Neural crest cell (in vitro differentiated cells): ENCODE measurements around the gene ASPG. TPM values are rescaled to one million over a fixed set of nuclear protein-coding genes. Genes with fewer than 3 reads are reported as not detected.

ENCODE experiments used
- DNase-seq: peaks from one replicate; pipeline ENCODE4 v3.0.0; 2021; ENCODE audit warnings: low read depth, mixed read lengths, low spot score
- H3K27ac Mint-ChIP-seq: one replicate; pipeline ENCODE4 v1.8.0; 2021; ENCODE audit warnings: mild to moderate bottlenecking, mixed read lengths; ENCODE audit not compliant: unreplicated experiment
- H3K27me3 Mint-ChIP-seq: 2 replicates; pipeline ENCODE4 v1.8.0; 2021; ENCODE audit warnings: low read depth, mild to moderate bottlenecking, mixed read lengths
- H3K36me3 Mint-ChIP-seq: 2 replicates; pipeline ENCODE4 v1.8.0; 2021; ENCODE audit warnings: low read depth, mild to moderate bottlenecking, mixed read lengths
- H3K4me1 Mint-ChIP-seq: 2 replicates; pipeline ENCODE4 v1.8.0; 2021; ENCODE audit warnings: mixed read lengths
- H3K4me3 Mint-ChIP-seq: one replicate; pipeline ENCODE4 v1.8.0; 2021; ENCODE audit warnings: mild to moderate bottlenecking, mixed read lengths
- H3K9me3 Mint-ChIP-seq: 2 replicates; pipeline ENCODE4 v1.8.0; 2021; ENCODE audit warnings: mixed read lengths
- total RNA-seq: library from RNA; stranded (reverse); gene quantifications from 2 replicates; pipeline ENCODE4 v1.2.1, GENCODE V29; 2021
- TF ChIP-seq, protein P1 (sequence below): fragments of 200-600 bp; sonication (generic); conservative IDR thresholded peaks from 2 replicates; pipeline ENCODE4 v1.5.0; 2021; ENCODE audit warnings: antibody characterized with exemption, mild to moderate bottlenecking

The ASPG gene
- total RNA-seq, 1 donor from 2014 or later, result not detected

DNA sequence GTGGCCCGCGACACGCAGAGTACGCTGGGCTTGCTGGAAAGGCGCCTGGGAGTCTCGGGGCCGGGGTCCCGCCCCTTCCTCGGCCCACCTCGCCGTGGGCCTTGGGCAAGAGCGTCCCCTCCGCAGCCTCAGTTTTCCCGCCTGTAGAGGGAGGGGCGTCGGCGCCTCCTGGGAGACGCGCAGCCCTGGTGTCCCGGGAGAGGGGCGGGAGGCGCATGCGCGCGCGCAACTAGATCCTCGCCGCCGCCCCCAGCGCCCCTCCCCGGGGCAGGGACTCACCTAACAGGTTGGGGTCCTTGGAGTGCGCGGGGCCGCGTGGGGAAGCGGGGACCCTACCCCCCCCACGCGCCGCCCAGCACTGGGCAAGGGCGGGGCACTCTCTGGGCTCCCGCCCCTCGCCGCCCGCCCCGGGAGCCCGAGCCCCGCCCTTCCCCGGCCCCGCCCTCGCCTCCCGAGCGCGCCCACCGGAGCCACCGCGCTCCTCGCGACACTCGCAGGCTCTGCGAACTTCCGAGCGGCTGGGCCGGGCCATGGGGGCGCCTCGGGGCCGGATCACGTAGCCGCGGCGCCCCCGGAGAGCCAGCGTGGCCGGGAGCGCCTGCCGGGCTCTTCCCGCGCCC lies 52.7 kb downstream of the ASPG start, which contains the start of gene KIF26A:
KIF26A (plus strand) TSS at position 490 of the 620 bp plus-strand sequence. CDS start 136 bp downstream, outside the sequence.
- peaks cover 16% of the 10 kb centered on the region for H3K4me1 Mint-ChIP-seq
- H3K27me3 Mint-ChIP-seq, result peaks cover 51% of the 10 kb centered on the region
- peak within 1 kb of the TSS; percentile 85 for H3K4me3 Mint-ChIP-seq
- H3K36me3 Mint-ChIP-seq, result no peaks in the 10 kb centered on the region
- TF ChIP-seq, protein P1, sequence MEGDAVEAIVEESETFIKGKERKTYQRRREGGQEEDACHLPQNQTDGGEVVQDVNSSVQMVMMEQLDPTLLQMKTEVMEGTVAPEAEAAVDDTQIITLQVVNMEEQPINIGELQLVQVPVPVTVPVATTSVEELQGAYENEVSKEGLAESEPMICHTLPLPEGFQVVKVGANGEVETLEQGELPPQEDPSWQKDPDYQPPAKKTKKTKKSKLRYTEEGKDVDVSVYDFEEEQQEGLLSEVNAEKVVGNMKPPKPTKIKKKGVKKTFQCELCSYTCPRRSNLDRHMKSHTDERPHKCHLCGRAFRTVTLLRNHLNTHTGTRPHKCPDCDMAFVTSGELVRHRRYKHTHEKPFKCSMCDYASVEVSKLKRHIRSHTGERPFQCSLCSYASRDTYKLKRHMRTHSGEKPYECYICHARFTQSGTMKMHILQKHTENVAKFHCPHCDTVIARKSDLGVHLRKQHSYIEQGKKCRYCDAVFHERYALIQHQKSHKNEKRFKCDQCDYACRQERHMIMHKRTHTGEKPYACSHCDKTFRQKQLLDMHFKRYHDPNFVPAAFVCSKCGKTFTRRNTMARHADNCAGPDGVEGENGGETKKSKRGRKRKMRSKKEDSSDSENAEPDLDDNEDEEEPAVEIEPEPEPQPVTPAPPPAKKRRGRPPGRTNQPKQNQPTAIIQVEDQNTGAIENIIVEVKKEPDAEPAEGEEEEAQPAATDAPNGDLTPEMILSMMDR, result no peak
- no peaks in the 10 kb centered on the region for H3K9me3 Mint-ChIP-seq
- DNase-seq, result peak; percentile 55
- H3K27ac Mint-ChIP-seq, result no peak within 1 kb of the TSS

DNA sequence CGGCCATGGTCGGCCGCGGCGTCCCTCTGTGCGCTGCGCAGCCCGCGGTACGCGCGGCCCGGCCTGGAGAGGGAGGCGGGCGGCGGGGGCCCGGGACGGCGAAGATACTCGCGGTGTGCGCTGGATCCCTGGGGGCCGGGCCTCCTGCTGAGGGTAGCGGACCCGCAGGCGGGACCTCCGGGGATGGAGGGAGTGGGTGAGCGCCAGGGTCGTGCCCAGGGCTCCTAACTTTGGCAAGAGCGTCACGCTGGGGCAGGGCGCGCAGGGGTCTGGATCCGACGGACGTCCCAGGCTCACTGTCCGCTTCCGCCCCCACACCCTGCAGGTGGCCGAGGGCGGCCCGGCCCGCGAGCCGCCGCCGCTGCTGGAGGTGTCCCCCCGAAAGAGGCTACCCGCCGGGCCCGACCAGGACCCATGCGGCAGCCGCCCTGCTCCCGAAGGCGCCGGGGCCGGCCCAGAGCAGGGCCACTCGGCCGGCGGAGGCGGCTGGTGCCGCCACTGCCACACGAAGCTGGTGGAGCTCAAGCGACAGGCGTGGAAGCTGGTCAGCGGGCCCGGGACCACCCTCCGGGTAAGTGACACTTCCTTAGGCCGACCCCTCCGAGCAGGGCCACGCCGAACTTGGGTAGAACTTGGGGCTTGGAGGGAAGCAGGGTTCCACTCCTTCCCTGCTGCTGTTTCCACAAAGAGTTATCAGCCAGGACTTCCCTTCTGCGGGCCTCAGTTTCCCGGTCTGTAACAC lies 53.4 kb downstream of the ASPG start:
- Mint-ChIP-seq H3K36me3 (no peaks in the 10 kb centered on the region), H3K4me3 (peak overlapping the region; percentile 85), H3K27me3 (peaks cover 44% of the 10 kb centered on the region), H3K4me1 (peaks cover 16% of the 10 kb centered on the region), H3K9me3 (no peaks in the 10 kb centered on the region), H3K27ac (no peak overlapping the region)
- TF ChIP-seq, protein P1, result no peak
- DNase-seq, result no peak

DNA sequence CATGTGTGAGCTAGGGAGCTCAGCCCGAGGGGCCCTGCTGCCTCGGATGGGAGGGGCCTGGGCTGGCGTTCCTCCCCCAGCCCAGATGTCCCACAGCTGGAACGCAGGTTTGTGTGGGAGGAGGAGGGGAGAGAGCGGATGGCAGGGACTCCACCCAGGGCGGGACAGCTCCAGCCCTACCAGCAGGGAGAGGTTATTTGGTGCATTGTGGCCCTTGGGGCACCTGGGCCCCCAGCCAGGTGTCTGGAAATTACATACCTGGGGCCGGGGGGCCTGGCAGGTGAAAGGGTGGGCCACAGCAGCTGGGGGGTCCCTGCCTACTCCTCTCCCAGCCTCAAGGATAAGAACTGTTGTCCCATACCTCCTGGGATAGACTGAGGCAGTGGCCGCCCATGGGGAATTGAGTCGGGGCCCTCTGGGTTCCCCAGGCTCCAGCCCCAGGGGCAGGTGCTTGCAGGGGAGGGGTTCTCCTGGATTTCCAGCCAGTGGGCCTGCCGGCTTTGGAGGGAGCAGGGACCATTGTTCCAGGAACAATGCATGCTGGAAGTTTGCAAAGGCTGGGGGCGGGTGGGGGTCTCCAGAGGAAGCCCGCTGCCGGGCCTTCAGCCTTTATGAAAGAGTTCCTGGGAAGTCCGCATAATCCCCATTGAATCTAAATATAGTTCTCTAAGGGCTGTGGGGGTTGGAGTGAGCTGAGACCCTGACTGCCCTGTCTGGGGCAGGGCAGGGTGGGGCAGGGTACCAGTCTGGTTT lies 54.1 kb downstream of the ASPG start:
- Mint-ChIP-seq H3K4me3 (peak overlapping the region; percentile 85), H3K9me3 (no peaks in the 10 kb centered on the region), H3K27me3 (peaks cover 37% of the 10 kb centered on the region), H3K27ac (no peak overlapping the region), H3K4me1 (peaks cover 16% of the 10 kb centered on the region), H3K36me3 (no peaks in the 10 kb centered on the region)
- no peak for DNase-seq
- TF ChIP-seq, protein P1, result no peak

DNA sequence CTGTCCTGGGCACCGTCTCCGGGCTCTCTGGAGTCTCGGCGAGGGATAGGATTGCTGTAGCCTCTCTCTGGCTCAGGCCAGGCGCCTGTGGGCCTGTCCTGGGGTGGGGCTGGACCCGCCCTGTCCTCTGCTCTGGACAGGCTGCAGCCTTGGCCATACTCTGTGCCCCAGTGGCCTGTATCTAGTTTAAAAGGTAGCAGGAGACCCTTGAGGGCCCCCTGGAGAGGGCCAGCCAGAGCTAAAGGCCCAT lies 54.6 kb downstream of the ASPG start:
- Mint-ChIP-seq H3K27me3 (peaks cover 32% of the 10 kb centered on the region), H3K9me3 (no peaks in the 10 kb centered on the region), H3K27ac (no peak overlapping the region), H3K36me3 (no peaks in the 10 kb centered on the region), H3K4me3 (peak overlapping the region; percentile 85), H3K4me1 (peaks cover 13% of the 10 kb centered on the region)
- no peak for DNase-seq
- TF ChIP-seq, protein P1, result no peak

DNA sequence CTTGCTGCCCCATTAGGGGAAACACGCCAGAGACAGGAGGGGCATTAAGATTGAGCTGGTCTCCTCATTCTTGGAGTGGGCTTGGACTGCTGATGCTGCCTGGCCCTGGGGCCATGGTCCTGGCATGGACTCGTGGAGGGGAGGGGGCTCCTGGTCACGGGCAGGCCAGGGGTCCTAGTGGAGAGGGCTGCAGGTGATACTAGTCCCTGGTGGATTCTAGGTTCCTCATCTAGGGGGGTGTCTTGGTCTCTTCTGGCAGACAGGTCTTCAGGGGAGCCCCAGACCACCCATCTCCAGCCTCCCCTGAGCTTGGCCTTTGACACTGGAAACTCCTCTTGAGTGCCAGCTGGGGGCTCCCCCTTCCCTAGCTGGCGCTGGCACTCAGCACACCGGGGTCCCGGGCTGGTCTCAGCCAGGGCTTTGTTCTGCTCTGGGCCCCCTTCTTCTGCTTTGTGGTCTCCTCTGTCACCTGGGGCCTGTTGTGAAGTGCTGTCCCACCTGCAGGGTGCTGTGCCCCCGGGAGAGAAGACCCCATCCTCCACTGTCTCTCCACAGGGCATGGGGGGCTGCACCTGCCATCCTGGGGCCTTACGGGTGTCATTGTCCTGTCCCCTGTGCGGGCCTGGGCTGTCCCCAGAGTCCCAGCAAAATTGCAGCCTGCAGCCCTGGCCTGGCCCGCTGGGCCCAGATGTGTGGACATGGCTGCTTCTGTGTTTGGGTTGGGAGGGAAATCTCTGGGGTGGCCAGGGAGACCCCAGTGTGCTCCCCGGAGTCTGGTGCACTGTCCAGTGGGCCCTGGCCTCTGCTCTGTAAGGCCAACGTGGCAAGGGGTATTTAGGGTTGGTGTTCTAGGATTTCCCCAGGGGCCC lies 55.2 kb downstream of the ASPG start:
- peaks cover 11% of the 10 kb centered on the region for H3K4me1 Mint-ChIP-seq
- H3K27me3 Mint-ChIP-seq, result peaks cover 26% of the 10 kb centered on the region
- no peaks in the 10 kb centered on the region for H3K9me3 Mint-ChIP-seq
- H3K27ac Mint-ChIP-seq, result no peak overlapping the region
- DNase-seq, result no peak
- TF ChIP-seq, protein P1, result no peak
- H3K4me3 Mint-ChIP-seq, result peak overlapping the region; percentile 85
- H3K36me3 Mint-ChIP-seq, result no peaks in the 10 kb centered on the region
